GM23338 (cell line): ENCODE measurements around the gene RHCG. TPM values are rescaled to one million over a fixed set of nuclear protein-coding genes. Genes with fewer than 3 reads are reported as not detected.

ENCODE experiments used
- ATAC-seq: fragments of 200-7000 bp; cut with Tn5 transposase; 3 replicates; pipeline ENCODE4 v1.9.1; 2020
- DNase-seq: peaks from one replicate; pipeline ENCODE4 v3.0.0-alpha.2; 2015; ENCODE audit warnings: low spot score
- H2AFZ ChIP-seq: fragments of 200-600 bp; sonication (generic); 2 replicates; pipeline ENCODE4 v1.8.0; 2016; ENCODE audit warnings: antibody characterized with exemption, mild to moderate bottlenecking, moderate library complexity
- H3F3A ChIP-seq: fragments of 200-600 bp; sonication (generic); replicated peaks from 2 replicates; pipeline ENCODE4 v1.8.0; 2017; ENCODE audit warnings: antibody characterized with exemption, mixed run types, low read depth
- H3K27ac ChIP-seq: fragments of 200-600 bp; sonication (generic); 2 replicates; pipeline ENCODE4 v1.6.1; 2016; ENCODE audit warnings: low read depth
- H3K27me3 ChIP-seq: fragments of 200-600 bp; sonication (generic); 2 replicates; pipeline ENCODE4 v1.8.0; 2016; ENCODE audit warnings: mild to moderate bottlenecking, mixed run types, moderate library complexity; ENCODE audit not compliant: insufficient read depth
- H3K36me3 ChIP-seq: fragments of 200-600 bp; sonication (generic); 2 replicates; pipeline ENCODE4 v1.8.0; 2016; ENCODE audit warnings: mild to moderate bottlenecking; ENCODE audit not compliant: insufficient read depth
- H3K4me1 ChIP-seq: fragments of 200-600 bp; sonication (generic); 2 replicates; pipeline ENCODE4 v1.8.0; 2016; ENCODE audit warnings: mild to moderate bottlenecking, moderate library complexity; ENCODE audit not compliant: insufficient read depth
- H3K4me2 ChIP-seq: fragments of 200-600 bp; sonication (generic); 2 replicates; pipeline ENCODE4 v1.7.1; 2017; ENCODE audit warnings: mixed run types
- H3K4me3 ChIP-seq: fragments of 200-600 bp; sonication (generic); 2 replicates; pipeline ENCODE4 v1.6.1; 2016; ENCODE audit warnings: mixed run types
- H3K79me2 ChIP-seq: fragments of 200-600 bp; sonication (generic); replicated peaks from 2 replicates; pipeline ENCODE4 v1.8.0; 2017; ENCODE audit warnings: mild to moderate bottlenecking; ENCODE audit not compliant: insufficient read depth
- H3K9me2 ChIP-seq: fragments of 200-600 bp; sonication (generic); 2 replicates; pipeline ENCODE4 v1.8.0; 2017; ENCODE audit not compliant: insufficient read depth
- H4K20me1 ChIP-seq: fragments of 200-600 bp; sonication (generic); replicated peaks from 2 replicates; pipeline ENCODE4 v1.8.0; 2017; ENCODE audit warnings: mild to moderate bottlenecking; ENCODE audit not compliant: insufficient read depth
- H3K27ac Mint-ChIP-seq: 2 replicates; pipeline ENCODE4 v1.8.0; 2020; ENCODE audit warnings: inconsistent platforms, mild to moderate bottlenecking, moderate library complexity, mixed read lengths
- H3K27me3 Mint-ChIP-seq: 3 replicates; pipeline ENCODE4 v1.8.0; 2022; ENCODE audit warnings: low read depth, mild to moderate bottlenecking, moderate library complexity, mixed read lengths, inconsistent platforms; ENCODE audit not compliant: insufficient read depth, poor library complexity
- H3K36me3 Mint-ChIP-seq: 3 replicates; pipeline ENCODE4 v1.8.0; 2021; ENCODE audit warnings: low read depth, mild to moderate bottlenecking, inconsistent platforms, moderate library complexity, mixed read lengths
- H3K4me1 Mint-ChIP-seq: 3 replicates; pipeline ENCODE4 v1.8.0; 2020; ENCODE audit warnings: mild to moderate bottlenecking, inconsistent platforms, mixed read lengths
- H3K4me3 Mint-ChIP-seq: 3 replicates; pipeline ENCODE4 v1.8.0; 2021; ENCODE audit warnings: moderate library complexity, mild to moderate bottlenecking, inconsistent platforms, mixed read lengths
- H3K9me3 Mint-ChIP-seq: 3 replicates; pipeline ENCODE4 v1.8.0; 2020; ENCODE audit warnings: moderate library complexity, mild to moderate bottlenecking, inconsistent platforms, mixed read lengths
- CREB1 ChIP-seq: fragments of 250-450 bp; sonication (Bioruptor Pico); IDR thresholded peaks from 2 replicates; pipeline ENCODE4 v1.5.0; 2020; ENCODE audit warnings: low read depth, mild to moderate bottlenecking, moderate library complexity
- CTCF ChIP-seq, 2 experiments: fragments of 200-600 bp in 1 of 2; sonication (generic) in 1 of 2; conservative IDR thresholded peaks; 2 replicates each; pipeline versions ENCODE4 v1.5.1 to v1.6.1; 2016 to 2017; ENCODE audit warnings: antibody characterized with exemption in 2 of 2, low read depth in 2 of 2, mild to moderate bottlenecking in 2 of 2, moderate library complexity in 1 of 2
- EZH2 ChIP-seq: fragments of 200-600 bp; sonication (generic); IDR thresholded peaks from one replicate; pipeline ENCODE4 v1.8.0; 2017; ENCODE audit warnings: antibody characterized with exemption, mild to moderate bottlenecking, low read depth; ENCODE audit not compliant: unreplicated experiment
- EZH2phosphoT487 ChIP-seq: fragments of 200-600 bp; sonication (generic); IDR thresholded peaks from one replicate; pipeline ENCODE4 v1.8.1; 2018; ENCODE audit warnings: antibody characterized with exemption; ENCODE audit not compliant: unreplicated experiment
- JUNB ChIP-seq: IDR thresholded peaks from one replicate; pipeline ENCODE4 v1.6.1; 2016; ENCODE audit warnings: antibody characterized with exemption; ENCODE audit not compliant: unreplicated experiment
- NANOG ChIP-seq: IDR thresholded peaks from 2 replicates; pipeline ENCODE4 v1.6.1; 2016; ENCODE audit warnings: antibody characterized with exemption, borderline replicate concordance
- POLR2AphosphoS5 ChIP-seq: IDR thresholded peaks from 2 replicates; pipeline ENCODE4 v1.6.1; 2016; ENCODE audit warnings: antibody characterized with exemption, low read depth
- REST ChIP-seq: IDR thresholded peaks from one replicate; pipeline ENCODE4 v1.6.1; 2018; ENCODE audit warnings: antibody characterized with exemption; ENCODE audit not compliant: unreplicated experiment
- STAT1 ChIP-seq: IDR thresholded peaks from one replicate; pipeline ENCODE4 v1.6.1; 2016; ENCODE audit warnings: antibody characterized with exemption; ENCODE audit not compliant: unreplicated experiment
- ZNF114 ChIP-seq: fragments of 250-450 bp; sonication (Bioruptor Pico); IDR thresholded peaks from 2 replicates; pipeline ENCODE4 v1.5.0; 2020; ENCODE audit warnings: mild to moderate bottlenecking, moderate library complexity
- ZNF331 ChIP-seq: fragments of 250-450 bp; sonication (Bioruptor Pico); IDR thresholded peaks from 2 replicates; pipeline ENCODE4 v1.5.0; 2020; ENCODE audit warnings: low read depth, mild to moderate bottlenecking, moderate library complexity
- ZNF462 ChIP-seq: fragments of 250-450 bp; sonication (Bioruptor Pico); IDR thresholded peaks from 2 replicates; pipeline ENCODE4 v1.5.0; 2020; ENCODE audit warnings: mild to moderate bottlenecking, moderate library complexity
- polyA plus RNA-seq: library from polyadenylated mRNA; unstranded; fragments of >200 nt; fragmentation: Nextera tagmentation; extraction: Ambion mirVana; gene quantifications from 2 replicates; pipeline ENCODE4 v1.2.1, GENCODE V29; 2016
- total RNA-seq: library from RNA; depleted of rRNA; stranded (reverse); fragments of >200 nt; shearing (Covaris generic); gene quantifications from 2 replicates; pipeline ENCODE4 v1.2.3, GENCODE V29; 2014
- TF ChIP-seq, protein P1 (sequence below): IDR thresholded peaks from 2 replicates; pipeline ENCODE4 v1.6.1; 2016; ENCODE audit warnings: antibody characterized with exemption

RHCG gene
- total and polyA plus RNA-seq, 2 experiments from 2014 or later = 0.21 to 0.63 TPM

- no peaks in the 10 kb centered on the region for H3F3A ChIP-seq
- no peak overlapping the region for H3K4me3 ChIP-seq
- no peak overlapping the region for H2AFZ ChIP-seq
- no peaks in the 10 kb centered on the region; the same call in 1 of the 2 replicates for H3K9me2 ChIP-seq
- H3K27ac ChIP-seq = no peak overlapping the region
- no peaks in the 10 kb centered on the region for H3K4me1 ChIP-seq
- TF ChIP-seq ZNF462 (CRISPR knock-in tag) = no peak
- no peak for TF ChIP-seq STAT1
- TF ChIP-seq NANOG = no peak
- no peak for TF ChIP-seq CREB1
- no peak for TF ChIP-seq REST
- no peak for TF ChIP-seq CTCF (conservative IDR thresholded peaks at IDR 0.05; ENCODE audit: low read depth in 2 of 2)
- TF ChIP-seq ZNF114 (CRISPR knock-in tag) = no peak
- TF ChIP-seq EZH2phosphoT487 = no peak
- TF ChIP-seq POLR2AphosphoS5 = no peak
- TF ChIP-seq JUNB = no peak
- TF ChIP-seq ZNF331 (CRISPR knock-in tag) = no peak
- no peak for TF ChIP-seq EZH2
- TF ChIP-seq, protein P1, sequence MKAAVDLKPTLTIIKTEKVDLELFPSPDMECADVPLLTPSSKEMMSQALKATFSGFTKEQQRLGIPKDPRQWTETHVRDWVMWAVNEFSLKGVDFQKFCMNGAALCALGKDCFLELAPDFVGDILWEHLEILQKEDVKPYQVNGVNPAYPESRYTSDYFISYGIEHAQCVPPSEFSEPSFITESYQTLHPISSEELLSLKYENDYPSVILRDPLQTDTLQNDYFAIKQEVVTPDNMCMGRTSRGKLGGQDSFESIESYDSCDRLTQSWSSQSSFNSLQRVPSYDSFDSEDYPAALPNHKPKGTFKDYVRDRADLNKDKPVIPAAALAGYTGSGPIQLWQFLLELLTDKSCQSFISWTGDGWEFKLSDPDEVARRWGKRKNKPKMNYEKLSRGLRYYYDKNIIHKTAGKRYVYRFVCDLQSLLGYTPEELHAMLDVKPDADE = no peak
- Mint-ChIP-seq H3K27ac (no peak overlapping the region), H3K27me3 (peaks cover 2% of the 10 kb centered on the region), H3K36me3 (peaks cover 10% of the 10 kb centered on the region), H3K9me3 (peaks cover 18% of the 10 kb centered on the region), H3K4me3 (no peak overlapping the region), H3K4me1 (no peaks in the 10 kb centered on the region)
- no peak for ATAC-seq
- no peaks in the 10 kb centered on the region for H3K79me2 ChIP-seq
- no peaks in the 10 kb centered on the region; the same call in 1 of the 2 replicates for H4K20me1 ChIP-seq
- no peak for DNase-seq
- no peak overlapping the region for H3K4me2 ChIP-seq
- no peaks in the 10 kb centered on the region for H3K27me3 ChIP-seq
- H3K36me3 ChIP-seq = no peaks in the 10 kb centered on the region
These were observed 42.6 kb upstream of the RHCG start for GRCh38 chr15:89539027-89539426.
